Measurements from ENCODE around the gene RAI2.
"Not testable (repeated sequence)": the region's sequence is repeated elsewhere in the genome, so short reads cannot be mapped to it uniquely, and the experiment has no call there.

RAI2 gene

GRCh38 chrX:17826609-17827496 is 34.2 kb downstream of the RAI2 start:
- DNase-seq, result no peak

- no peak for DNase-seq
These were observed 36.1 kb downstream of the RAI2 start for GRCh38 chrX:17824980-17825379.

- no peak for DNase-seq
These were observed 38.7 kb downstream of the RAI2 start for GRCh38 chrX:17822351-17822750.

GRCh38 chrX:17820100-17820499 is 41.0 kb downstream of the RAI2 start:
- no peak for DNase-seq

- no peak for DNase-seq
These were observed 42.4 kb downstream of the RAI2 start for GRCh38 chrX:17818726-17819125.

GRCh38 chrX:17817251-17817650 is 43.8 kb downstream of the RAI2 start:
- DNase-seq, result no peak

GRCh38 chrX:17814557-17814956 is 46.5 kb downstream of the RAI2 start:
- DNase-seq, result no peak

GRCh38 chrX:17814059-17814458 is 47.0 kb downstream of the RAI2 start:
- no peak for DNase-seq

GRCh38 chrX:17813277-17813676 is 47.8 kb downstream of the RAI2 start:
- no peak for DNase-seq

GRCh38 chrX:17812763-17813162 is 48.3 kb downstream of the RAI2 start:
- DNase-seq, result no peak

GRCh38 chrX:17809984-17810383 is 51.1 kb downstream of the RAI2 start:
- no peak for DNase-seq

GRCh38 chrX:17809273-17809672 is 51.8 kb downstream of the RAI2 start:
- DNase-seq, result no peak

GRCh38 chrX:17805120-17805519 is 56.0 kb downstream of the RAI2 start:
- DNase-seq, result no peak

GRCh38 chrX:17803449-17803848 is 57.6 kb downstream of the RAI2 start:
- no peak for DNase-seq

- no peak for DNase-seq
These were observed 58.3 kb downstream of the RAI2 start for GRCh38 chrX:17802756-17803155.

GRCh38 chrX:17801431-17801830 is 59.7 kb downstream of the RAI2 start:
- no peak for DNase-seq

GRCh38 chrX:17798921-17799320 is 62.2 kb downstream of the RAI2 start:
- DNase-seq, result no peak

- no peak for DNase-seq
These were observed 68.3 kb downstream of the RAI2 start for GRCh38 chrX:17792826-17793225.

GRCh38 chrX:17788956-17789562 is 72.0 kb downstream of the RAI2 start:
- DNase-seq, result no peak

- no peak for DNase-seq
These were observed 72.7 kb downstream of the RAI2 start for GRCh38 chrX:17788439-17788838.

- DNase-seq, result no peak
These were observed 73.5 kb downstream of the RAI2 start for GRCh38 chrX:17787557-17787956.

GRCh38 chrX:17786554-17787347 is 74.3 kb downstream of the RAI2 start:
- DNase-seq, result not testable (repeated sequence)

- no peak for DNase-seq
These were observed 81.7 kb downstream of the RAI2 start for GRCh38 chrX:17779434-17779833.

GRCh38 chrX:17778997-17779396 is 82.1 kb downstream of the RAI2 start:
- no peak for DNase-seq

Data from NCI-H2081 treated with DMSO at 0.1 percent for 48 hours (cell line).